MG63 (cell line): ENCODE data around the gene BCAS4. TPM values are rescaled to one million over a fixed set of nuclear protein-coding genes. Genes with fewer than 3 reads are reported as not detected.
A peak's percentile ranks its signal among the peaks of the same experiment; 100 is the strongest.
"Not testable (repeated sequence)": the region's sequence is repeated elsewhere in the genome, so short reads cannot be mapped to it uniquely, and the experiment has no call there.

ENCODE experiments used
- DNase-seq: peaks from one replicate; pipeline ENCODE4 v3.0.0-alpha.2; 2020
- H3K27me3 ChIP-seq: fragments of 250-450 bp; sonication (Bioruptor Pico); 2 replicates; pipeline ENCODE4 v1.5.1; 2020; ENCODE audit warnings: mild to moderate bottlenecking, moderate library complexity
- H3K36me3 ChIP-seq: fragments of 250-450 bp; sonication (Bioruptor Pico); 2 replicates; pipeline ENCODE4 v1.5.1; 2020; ENCODE audit warnings: mild to moderate bottlenecking, moderate library complexity
- H3K4me3 ChIP-seq: fragments of 250-450 bp; sonication (Bioruptor Pico); 2 replicates; pipeline ENCODE4 v1.5.1; 2020; ENCODE audit warnings: mild to moderate bottlenecking, moderate library complexity
- H3K9me3 ChIP-seq: fragments of 250-450 bp; sonication (Bioruptor Pico); 2 replicates; pipeline ENCODE4 v1.5.1; 2020; ENCODE audit warnings: mild to moderate bottlenecking, moderate library complexity
- total RNA-seq: library from RNA; depleted of rRNA; stranded (reverse); fragments of >200 nt; shearing (Covaris generic); gene quantifications from 2 replicates; pipeline ENCODE4 v1.2.3, GENCODE V29; 2014; ENCODE audit warnings: low replicate concordance

The BCAS4 gene
- total RNA-seq, 1 experiment from 2014 or later, result 13.1 TPM

- no peak for DNase-seq
These were observed 4.8 kb upstream of the BCAS4 start for GRCh38 chr20:50789968-50790650.

GRCh38 chr20:50790651-50791277 lies 4.1 kb upstream of the BCAS4 start:
- DNase-seq, result peak; percentile 97
- no peaks in the 10 kb centered on the region for H3K9me3 ChIP-seq
- no peak overlapping the region for H3K4me3 ChIP-seq
- no peaks in the 10 kb centered on the region for H3K36me3 ChIP-seq
- peaks cover 2% of the 10 kb centered on the region; the same call in 1 of the 2 replicates for H3K27me3 ChIP-seq

More at GRCh38 chr20:50789968-50790650, 4.8 kb upstream of the BCAS4 start:
- Histone ChIP-seq H3K27me3 (peaks cover 2% of the 10 kb centered on the region; the same call in 1 of the 2 replicates), H3K36me3 (no peaks in the 10 kb centered on the region), H3K9me3 (no peaks in the 10 kb centered on the region), H3K4me3 (no peak overlapping the region)

DNA sequence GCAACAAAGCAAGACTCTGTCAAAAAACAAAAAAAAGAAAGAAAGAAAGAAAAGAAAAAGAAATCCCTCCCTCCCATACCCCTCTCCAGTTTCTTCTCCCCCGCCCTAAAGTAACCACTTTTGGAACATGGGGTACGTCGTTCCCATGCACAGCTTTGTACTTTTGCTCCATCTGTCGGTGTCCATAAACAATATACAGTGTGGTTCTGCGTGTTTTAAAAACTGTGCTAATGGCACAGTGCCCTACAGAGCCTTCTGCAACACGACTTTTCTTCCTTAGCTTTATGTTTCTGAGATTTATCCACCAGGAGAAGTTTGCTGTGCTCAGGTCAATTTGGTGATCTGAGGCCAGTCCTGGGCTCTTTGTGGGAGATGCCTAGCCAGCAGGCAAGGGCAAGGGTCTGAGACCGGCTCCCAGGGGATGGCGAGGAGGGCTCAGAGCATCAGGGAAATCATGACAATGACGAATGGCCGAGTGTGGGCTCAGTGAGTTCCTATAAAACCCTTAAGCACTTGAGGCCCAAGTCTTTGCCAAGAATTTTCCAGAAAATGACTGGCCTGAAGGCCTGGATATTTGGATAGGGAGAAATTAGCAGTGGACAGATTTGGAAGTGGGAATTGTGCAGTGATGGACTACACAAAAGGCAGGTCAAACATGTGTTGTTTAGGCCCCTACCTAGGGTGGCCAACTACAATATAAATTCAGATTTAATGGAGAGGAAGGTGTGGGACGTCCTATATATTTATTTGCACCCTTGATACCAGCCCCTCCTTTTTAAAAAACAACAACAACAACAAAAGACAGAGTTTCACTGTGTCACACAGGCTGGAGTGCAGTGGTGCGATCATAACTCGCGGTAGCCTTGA lies 1.9 kb upstream of the BCAS4 start:
- Histone ChIP-seq H3K9me3 (no peaks in the 10 kb centered on the region), H3K4me3 (no peak overlapping the region), H3K27me3 (peaks cover 2% of the 10 kb centered on the region; the same call in 1 of the 2 replicates), H3K36me3 (no peaks in the 10 kb centered on the region)
- no peak for DNase-seq

DNA sequence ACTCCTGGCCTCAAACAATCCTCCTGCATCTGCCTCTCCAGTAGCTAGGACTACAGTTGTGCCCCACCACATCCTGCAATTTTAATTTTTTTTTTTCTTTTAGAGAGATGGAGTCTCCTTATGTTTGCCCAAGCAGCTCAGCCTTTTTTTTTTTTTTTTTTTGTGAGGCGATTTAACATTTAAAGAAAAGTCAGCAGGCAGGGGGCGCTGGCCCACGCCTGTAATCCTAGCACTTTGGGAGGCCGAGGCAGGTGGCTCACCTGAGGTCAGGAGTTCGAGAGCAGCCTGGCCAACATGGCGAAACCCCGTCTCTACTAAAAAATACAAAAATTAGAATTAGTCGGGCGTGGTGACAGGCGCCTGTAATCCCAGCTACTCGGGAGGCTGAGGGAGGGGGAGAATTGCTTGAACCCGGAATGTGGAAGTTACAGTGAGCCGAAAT lies 1.3 kb upstream of the BCAS4 start:
- H3K36me3 ChIP-seq, H3K9me3 ChIP-seq, H3K27me3 ChIP-seq, DNase-seq, H3K4me3 ChIP-seq: not testable (repeated sequence)

DNA sequence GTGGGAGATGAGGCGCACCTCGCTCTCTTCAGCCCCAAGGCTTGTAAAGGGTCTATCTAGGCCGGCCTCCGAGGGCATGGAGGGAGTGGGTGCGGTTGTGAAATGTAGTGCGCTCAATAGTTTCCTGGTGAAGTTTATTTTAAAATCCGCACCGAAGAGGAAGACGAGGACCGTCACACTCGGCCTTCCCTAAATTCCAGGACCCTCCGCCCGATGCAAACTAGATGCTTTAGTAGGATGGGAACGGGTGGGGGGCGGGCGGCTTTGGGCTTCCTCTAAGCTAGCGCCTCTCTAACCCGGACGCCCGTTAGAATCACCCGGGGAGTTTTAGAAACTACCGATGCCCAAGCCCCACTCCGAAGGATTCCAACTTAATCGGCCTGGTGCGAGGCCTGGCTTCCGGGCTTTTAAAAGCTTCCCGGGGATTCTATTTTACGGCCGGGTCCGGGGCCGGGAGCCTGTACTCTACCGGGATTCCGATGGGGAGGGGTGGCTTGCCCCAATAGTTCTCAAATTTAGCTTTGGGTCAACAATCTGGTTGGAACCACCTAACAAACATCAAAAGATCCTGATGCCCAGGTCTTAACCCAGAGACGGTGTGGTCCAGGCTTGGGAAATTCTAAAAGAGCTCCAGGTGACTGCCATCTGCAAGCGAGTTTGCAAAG lies 548 bp upstream of the BCAS4 start:
- Histone ChIP-seq H3K36me3 (no peaks in the 10 kb centered on the region), H3K9me3 (no peaks in the 10 kb centered on the region), H3K4me3 (peak overlapping the region; percentile 92), H3K27me3 (no peaks in the 10 kb centered on the region)
- peak; percentile 28 for DNase-seq

DNA sequence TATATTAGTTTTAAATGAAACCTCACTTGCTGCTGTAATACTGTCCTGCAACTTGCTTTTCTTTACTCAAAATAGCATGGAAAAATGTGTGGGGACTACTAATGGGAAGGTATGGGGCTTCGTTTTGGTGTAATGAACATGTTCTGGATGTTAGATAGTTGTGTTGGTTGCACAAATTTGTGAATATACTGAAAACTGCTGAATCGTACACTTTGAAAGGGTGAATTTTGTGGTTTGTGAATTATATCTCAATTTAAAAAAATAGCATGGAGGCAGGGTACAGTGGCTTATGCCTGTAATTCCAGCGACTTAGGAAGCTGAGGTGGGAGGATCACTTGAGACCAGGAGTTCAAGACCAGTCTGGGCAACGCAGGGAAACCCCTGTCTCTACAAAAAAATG lies 2.3 kb downstream of the BCAS4 start:
- Histone ChIP-seq H3K36me3 (no peaks in the 10 kb centered on the region), H3K9me3 (no peaks in the 10 kb centered on the region), H3K27me3 (no peaks in the 10 kb centered on the region), H3K4me3 (no peak overlapping the region)
- DNase-seq, result no peak

GRCh38 chr20:50798650-50799049 lies 3.8 kb downstream of the BCAS4 start:
- Histone ChIP-seq H3K27me3 (no peaks in the 10 kb centered on the region), H3K36me3 (no peaks in the 10 kb centered on the region)
- DNase-seq, result no peak

GRCh38 chr20:50799176-50799889 lies 4.5 kb downstream of the BCAS4 start:
- H3K27me3 ChIP-seq, result no peaks in the 10 kb centered on the region
- no peaks in the 10 kb centered on the region for H3K36me3 ChIP-seq
- H3K4me3 ChIP-seq, result no peak overlapping the region
- DNase-seq, result no peak
- no peaks in the 10 kb centered on the region for H3K9me3 ChIP-seq

More at GRCh38 chr20:50798650-50799049, 3.8 kb downstream of the BCAS4 start:
- no peak overlapping the region for H3K4me3 ChIP-seq
- H3K9me3 ChIP-seq, result no peaks in the 10 kb centered on the region

- Histone ChIP-seq H3K27me3 (no peaks in the 10 kb centered on the region), H3K4me3 (no peak overlapping the region), H3K36me3 (no peaks in the 10 kb centered on the region), H3K9me3 (no peaks in the 10 kb centered on the region)
- DNase-seq, result no peak
These were observed 5.2 kb downstream of the BCAS4 start for GRCh38 chr20:50799890-50800550.

- DNase-seq, H3K4me3 ChIP-seq, H3K36me3 ChIP-seq, H3K27me3 ChIP-seq, H3K9me3 ChIP-seq: not testable (repeated sequence)
These were observed 6.3 kb downstream of the BCAS4 start for GRCh38 chr20:50800986-50801746.

GRCh38 chr20:50801747-50802125 lies 6.9 kb downstream of the BCAS4 start:
- DNase-seq, result no peak
- H3K27me3 ChIP-seq, result no peaks in the 10 kb centered on the region
- no peaks in the 10 kb centered on the region for H3K9me3 ChIP-seq
- no peaks in the 10 kb centered on the region for H3K36me3 ChIP-seq
- H3K4me3 ChIP-seq, result no peak overlapping the region

- Histone ChIP-seq H3K36me3 (no peaks in the 10 kb centered on the region), H3K9me3 (no peaks in the 10 kb centered on the region), H3K27me3 (no peaks in the 10 kb centered on the region), H3K4me3 (no peak overlapping the region)
- DNase-seq, result no peak
These were observed 7.4 kb downstream of the BCAS4 start for GRCh38 chr20:50802289-50802688.

DNA sequence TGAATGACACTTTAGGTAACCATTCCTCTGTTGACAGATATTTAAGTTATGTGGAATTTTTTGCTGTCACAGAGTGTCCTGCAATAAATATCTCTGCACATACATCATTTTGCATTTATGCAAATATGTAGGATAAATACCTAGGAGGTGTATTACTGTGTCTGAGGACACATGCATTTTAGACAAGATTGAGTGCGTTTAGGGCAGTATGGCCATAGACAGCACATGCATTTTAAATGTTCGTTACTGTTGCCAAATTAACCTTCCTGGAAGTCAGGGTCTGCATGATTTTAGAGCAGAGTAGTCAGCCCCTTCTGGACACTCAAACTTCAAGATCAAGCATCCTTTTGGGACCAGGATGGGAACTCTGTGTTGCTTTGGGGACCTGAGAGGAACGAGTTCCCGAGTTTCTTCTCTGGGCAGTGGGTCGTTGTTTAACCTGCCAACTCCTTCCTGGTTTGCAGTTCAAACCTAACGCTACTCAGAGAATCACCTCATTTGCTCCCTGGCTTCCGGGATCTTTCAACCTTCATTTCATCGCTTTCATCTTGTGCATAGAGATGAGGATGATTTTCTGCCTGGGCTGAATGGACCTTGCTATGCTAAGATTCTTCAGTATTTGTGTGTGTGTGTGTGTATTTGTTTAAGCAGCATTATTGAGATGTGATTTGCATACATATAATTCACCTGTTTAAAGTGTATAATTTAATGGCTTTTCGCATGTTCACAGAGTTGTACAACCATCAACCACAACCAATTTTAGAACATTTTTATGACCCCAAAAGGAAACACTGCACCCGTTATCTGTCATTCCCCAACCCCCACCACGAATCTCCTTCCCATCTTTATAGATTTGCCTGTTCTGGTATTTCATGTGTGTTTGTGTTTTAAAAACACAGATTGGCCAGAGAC lies 9.8 kb downstream of the BCAS4 start:
- no peaks in the 10 kb centered on the region for H3K27me3 ChIP-seq
- DNase-seq, result no peak

DNA sequence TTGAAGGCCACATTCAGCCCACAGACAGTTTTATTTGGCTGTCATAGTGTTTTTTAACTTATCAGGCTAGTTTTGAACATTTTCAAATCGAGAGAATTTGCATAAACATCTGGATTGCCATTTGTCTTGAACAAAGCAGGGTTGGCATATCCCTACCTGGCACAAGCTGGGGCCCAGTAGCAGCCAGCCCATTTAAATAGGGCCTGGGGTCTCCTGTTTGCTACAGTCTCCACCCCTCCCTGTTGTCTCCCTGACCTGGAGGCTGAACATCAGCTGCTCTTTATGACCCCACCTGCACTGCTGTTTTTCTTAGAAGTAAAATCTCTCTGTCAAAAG lies 10.5 kb downstream of the BCAS4 start:
- Histone ChIP-seq H3K27me3 (no peaks in the 10 kb centered on the region), H3K4me3 (no peak overlapping the region), H3K9me3 (no peaks in the 10 kb centered on the region), H3K36me3 (no peaks in the 10 kb centered on the region)
- DNase-seq, result no peak

More for the DNA sequence above, 9.8 kb downstream of the BCAS4 start:
- H3K36me3 ChIP-seq, result no peaks in the 10 kb centered on the region
- H3K4me3 ChIP-seq, result no peak overlapping the region
- H3K9me3 ChIP-seq, result no peaks in the 10 kb centered on the region
